Body of pancreas (tissue), 4 donors: ENCODE measurements around the gene RBM48.

ENCODE experiments used
- CTCF ChIP-seq, 7 experiments: fragments of 450-650 bp in 4 of 7; fragments of 200-600 bp in 3 of 7; sonication (generic) in 3 of 7; IDR thresholded peaks; one replicate each; pipeline ENCODE4 v1.5.1; 2016 to 2019; ENCODE audit warnings: antibody characterized with exemption in 7 of 7
- POLR2A ChIP-seq, 3 donors: fragments of 450-650 bp; IDR thresholded peaks; one replicate each; pipeline ENCODE4 v1.6.1; 2016; ENCODE audit warnings: antibody characterized with exemption in 3 of 3, mild to moderate bottlenecking in 2 of 3

DNA sequence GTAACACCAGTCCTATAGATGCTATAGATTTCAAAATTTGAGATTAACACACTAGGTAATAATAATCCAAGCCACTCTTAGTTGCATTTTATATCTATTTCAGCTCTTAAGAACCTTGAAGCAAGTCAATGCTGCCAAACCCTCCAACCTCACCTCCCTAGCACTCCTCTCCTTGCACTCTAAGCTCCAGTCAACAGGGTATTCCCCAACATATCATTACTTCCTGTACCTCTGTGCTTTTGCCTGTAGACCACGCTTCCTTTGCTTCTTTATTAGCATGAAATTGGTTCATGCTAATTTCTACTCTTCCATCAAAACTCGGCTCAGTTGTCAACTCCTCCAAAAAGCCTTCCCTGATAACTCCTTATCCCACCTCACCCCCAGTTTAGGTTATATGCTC lies 24.8 kb upstream of the RBM48 start:
- TF ChIP-seq CTCF (IDR thresholded peaks at IDR 0.05) (no peak), POLR2A (IDR thresholded peaks at IDR 0.05) (no peak)
